GM12801 (cell line): Measurements from ENCODE around the gene CSMD2.

Experiments used
- CTCF ChIP-seq: IDR thresholded peaks from one replicate; pipeline ENCODE4 v1.5.1; 2011; ENCODE audit warnings: control low read depth; ENCODE audit not compliant: insufficient read length; ENCODE audit errors: extremely low read depth

The CSMD2 gene

GRCh38 chr1:34131396-34132160 is 33.5 kb downstream of the CSMD2 start:
- TF ChIP-seq CTCF: no peak

DNA sequence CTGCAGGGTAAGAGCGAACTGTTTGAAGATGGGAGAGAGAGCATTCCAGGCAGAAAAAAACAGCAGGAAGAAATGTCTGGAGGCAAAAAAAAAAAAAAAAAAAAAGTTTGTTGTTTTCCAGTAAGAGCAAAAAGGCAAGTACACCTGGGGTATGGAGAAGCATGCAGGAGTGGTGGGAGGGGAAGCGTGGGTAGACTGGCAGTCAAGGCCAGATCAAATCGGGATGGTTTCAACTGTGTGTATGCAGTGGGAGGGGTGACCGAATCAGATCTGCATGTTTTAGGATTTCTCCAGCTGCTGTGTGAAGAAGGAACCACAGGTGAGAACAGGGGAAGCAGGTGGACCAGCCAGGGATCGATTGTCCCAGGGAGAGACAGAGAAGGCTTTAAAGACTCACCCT is 34.7 kb downstream of the CSMD2 start:
- TF ChIP-seq CTCF: no peak

DNA sequence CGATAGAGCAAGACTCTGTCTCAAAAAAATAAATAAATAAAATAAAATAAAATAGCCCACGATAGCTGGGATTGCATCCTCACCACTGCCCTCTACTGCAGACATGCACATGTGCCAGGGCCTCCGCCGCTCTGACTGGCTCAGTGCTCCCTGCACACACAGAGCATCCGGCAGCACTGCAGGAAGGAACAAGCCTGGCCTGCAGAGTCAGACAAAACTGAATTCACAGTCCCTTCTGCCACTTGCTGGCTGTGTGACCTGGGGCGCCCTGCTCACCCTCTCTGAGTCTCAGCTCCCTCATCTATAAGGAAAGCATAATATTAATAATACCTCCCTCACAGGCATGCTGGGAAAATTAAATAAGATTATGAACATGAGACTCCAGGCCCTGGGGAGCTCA is 35.4 kb downstream of the CSMD2 start:
- TF ChIP-seq CTCF: no peak

DNA sequence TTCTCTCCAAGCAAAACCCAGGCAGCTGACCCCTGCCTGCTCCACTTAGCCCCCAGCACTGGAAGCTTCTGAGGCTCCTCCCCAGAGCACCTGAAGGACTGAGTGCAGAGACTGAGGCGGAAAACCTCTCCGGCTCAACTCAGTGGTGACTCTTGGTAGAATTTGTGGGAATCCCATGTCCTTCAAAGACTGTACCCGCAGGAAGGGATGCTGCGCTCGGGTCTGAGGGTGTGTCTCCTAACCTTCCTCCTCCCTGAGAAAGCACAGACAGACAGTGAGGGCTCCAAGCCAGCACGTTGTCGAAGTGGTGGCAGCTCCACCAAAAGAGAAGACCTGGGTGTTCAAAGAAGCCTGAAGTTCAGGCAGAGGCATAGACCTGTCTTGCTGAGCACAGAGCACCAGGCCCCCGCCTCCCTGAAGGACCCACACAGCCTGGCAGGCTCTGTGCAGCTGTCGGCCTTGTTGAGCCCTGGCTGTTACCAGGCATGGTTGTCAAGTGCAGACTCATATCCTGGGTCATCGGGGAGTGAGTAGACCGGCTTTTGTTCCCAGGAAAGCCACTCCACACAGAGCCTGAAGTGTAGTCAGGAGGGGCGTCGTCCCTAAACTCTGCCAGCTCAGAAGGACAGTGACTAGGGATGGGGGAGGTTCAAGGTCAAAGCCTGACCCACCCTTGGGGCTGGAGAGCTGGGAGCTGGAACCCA is 36.7 kb downstream of the CSMD2 start:
- no peak for TF ChIP-seq CTCF

DNA sequence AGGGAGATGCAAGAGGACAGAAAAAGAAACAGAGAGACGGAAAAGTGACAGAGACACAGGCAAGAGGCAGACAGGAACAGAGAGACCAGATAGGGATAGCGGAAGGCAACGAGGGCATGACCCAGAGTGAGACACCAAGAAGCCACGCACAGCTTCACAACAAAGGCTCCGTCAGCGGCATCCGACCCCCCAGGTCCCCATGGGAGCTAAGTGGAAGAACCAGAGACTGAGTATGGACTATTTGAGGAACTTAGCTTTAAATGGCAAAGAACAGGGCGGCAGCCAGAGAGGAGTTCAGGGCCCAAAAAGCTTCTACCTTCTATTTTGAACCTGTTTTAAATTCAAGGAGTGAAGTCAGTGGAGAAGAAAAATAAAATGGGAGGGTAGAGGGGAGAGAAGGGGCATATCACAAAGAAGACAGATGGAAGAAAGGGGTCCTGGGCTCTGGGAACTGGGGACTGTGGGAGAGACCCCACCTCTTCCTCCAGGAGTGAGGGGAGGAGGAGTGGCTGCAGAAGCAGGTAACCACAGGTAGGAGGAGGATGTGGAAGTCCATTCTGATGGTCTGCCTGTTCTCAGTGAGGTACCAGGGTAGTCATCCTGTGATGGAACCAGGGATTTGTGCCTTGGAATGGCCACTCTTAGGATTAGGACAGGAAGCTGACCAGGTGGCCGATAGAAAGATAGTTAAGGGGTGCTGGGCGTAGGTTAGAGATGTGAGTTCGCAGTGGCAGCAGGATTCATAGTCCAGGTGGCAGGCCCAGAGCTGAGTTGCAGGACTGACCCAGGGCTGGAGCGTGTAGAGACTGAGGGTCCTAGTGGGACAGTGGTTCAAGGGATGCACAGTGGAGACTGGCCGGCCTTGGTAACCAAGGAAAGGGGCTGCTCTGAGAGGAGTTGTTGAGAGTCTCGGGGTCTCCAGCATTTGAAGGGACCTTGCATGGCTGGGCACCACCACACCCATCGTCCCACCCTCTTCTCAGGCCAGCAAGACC is 37.7 kb downstream of the CSMD2 start:
- no peak for TF ChIP-seq CTCF

GRCh38 chr1:34126486-34126885 is 38.5 kb downstream of the CSMD2 start:
- no peak for TF ChIP-seq CTCF

DNA sequence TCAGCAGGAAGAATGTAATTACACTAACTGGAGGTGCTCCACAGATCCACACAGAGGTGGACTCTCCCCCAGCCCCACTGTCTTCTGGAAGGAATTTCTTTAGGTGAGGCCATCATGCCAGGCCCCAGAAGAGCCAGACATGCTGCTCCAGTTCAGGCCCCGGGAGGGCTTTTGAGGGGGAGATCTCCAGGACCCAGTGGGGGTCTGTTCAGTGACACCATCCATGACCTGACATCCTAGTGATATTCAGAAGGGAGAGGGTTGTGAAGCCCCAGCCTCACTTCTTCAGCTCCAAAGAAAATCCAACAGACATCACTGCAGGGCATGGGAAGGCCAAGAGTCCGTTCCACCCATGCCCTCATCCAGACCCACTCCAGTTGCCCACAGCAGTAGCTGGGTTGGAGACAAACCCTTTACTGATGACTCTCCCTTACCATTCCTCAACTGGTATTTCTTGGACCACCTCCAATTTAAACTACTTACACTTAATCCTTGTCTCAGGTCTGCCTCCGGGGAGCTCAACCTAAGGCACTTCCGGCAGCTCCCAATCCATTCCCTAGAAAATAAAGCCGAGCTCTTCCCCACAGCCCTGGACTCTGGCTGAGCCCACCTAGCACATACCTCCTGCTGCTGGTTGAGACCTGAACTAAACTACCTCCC is 39.2 kb downstream of the CSMD2 start:
- TF ChIP-seq CTCF: no peak
